IPS-20b (cell line): ENCODE data around the gene GALNT9.
"Not testable (repeated sequence)": the region's sequence is repeated elsewhere in the genome, so short reads cannot be mapped to it uniquely, and the experiment has no call there.

Experiments
- H3K27ac ChIP-seq: one replicate; pipeline ENCODE4 v1.5.1; 2013; ENCODE audit warnings: low read length
- H3K27me3 ChIP-seq: 2 replicates; pipeline ENCODE4 v1.6.1; 2013; ENCODE audit warnings: mild to moderate bottlenecking, low read length, inconsistent platforms; ENCODE audit not compliant: insufficient read depth
- H3K36me3 ChIP-seq: 2 replicates; pipeline ENCODE4 v1.6.1; 2013; ENCODE audit warnings: low read depth, mild to moderate bottlenecking, inconsistent platforms, low read length, moderate library complexity; ENCODE audit not compliant: insufficient read depth
- H3K4me1 ChIP-seq: 2 replicates; pipeline ENCODE4 v1.6.1; 2013; ENCODE audit warnings: mild to moderate bottlenecking, control low read depth, inconsistent platforms, low read length, moderate library complexity; ENCODE audit not compliant: insufficient read depth
- H3K4me3 ChIP-seq: 2 replicates; pipeline ENCODE4 v1.5.1; 2013; ENCODE audit warnings: mild to moderate bottlenecking, low read length, inconsistent platforms
- H3K9ac ChIP-seq: 2 replicates; pipeline ENCODE4 v1.6.1; 2013; ENCODE audit warnings: low read depth, mild to moderate bottlenecking, inconsistent platforms, low read length, moderate library complexity
- H3K9me3 ChIP-seq: 2 replicates; pipeline ENCODE4 v1.6.1; 2013; ENCODE audit warnings: mild to moderate bottlenecking, low read depth, low read length, inconsistent platforms; ENCODE audit not compliant: insufficient read depth

The GALNT9 gene

GRCh38 chr12:132199526-132200319 lies 129.7 kb downstream of the GALNT9 start:
- Histone ChIP-seq H3K36me3 (no peaks in the 10 kb centered on the region), H3K4me1 (no peaks in the 10 kb centered on the region), H3K9ac (no peak overlapping the region), H3K4me3 (no peak overlapping the region), H3K9me3 (no peaks in the 10 kb centered on the region), H3K27me3 (peaks cover 73% of the 10 kb centered on the region), H3K27ac (no peak overlapping the region)

DNA sequence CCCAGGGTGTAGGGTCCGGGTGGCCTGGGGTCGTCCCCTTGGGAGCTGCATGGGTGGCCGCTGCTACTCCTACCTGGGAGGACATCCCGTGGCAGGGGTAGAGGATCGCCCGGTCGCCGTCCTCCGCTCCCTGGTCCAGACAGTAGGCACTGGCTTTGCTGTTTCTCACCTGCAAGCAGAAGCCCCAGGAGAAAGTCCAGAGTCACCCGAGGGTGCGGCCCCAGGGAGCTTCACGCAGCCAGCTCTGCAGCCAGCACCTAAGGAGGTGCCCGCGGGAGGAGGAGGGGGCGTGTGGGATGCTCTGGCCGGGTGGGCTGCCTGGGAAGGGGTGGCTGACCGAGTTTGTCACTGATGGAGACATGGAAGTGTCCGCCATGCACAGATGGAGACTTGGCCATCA lies 130.3 kb downstream of the GALNT9 start:
- H3K4me1 ChIP-seq = no peaks in the 10 kb centered on the region
- no peak overlapping the region for H3K4me3 ChIP-seq
- H3K9me3 ChIP-seq = peaks cover 2% of the 10 kb centered on the region; the same call in 1 of the 2 replicates
- no peak overlapping the region for H3K9ac ChIP-seq
- H3K36me3 ChIP-seq = no peaks in the 10 kb centered on the region
- H3K27me3 ChIP-seq = peaks cover 73% of the 10 kb centered on the region
- no peak overlapping the region for H3K27ac ChIP-seq

DNA sequence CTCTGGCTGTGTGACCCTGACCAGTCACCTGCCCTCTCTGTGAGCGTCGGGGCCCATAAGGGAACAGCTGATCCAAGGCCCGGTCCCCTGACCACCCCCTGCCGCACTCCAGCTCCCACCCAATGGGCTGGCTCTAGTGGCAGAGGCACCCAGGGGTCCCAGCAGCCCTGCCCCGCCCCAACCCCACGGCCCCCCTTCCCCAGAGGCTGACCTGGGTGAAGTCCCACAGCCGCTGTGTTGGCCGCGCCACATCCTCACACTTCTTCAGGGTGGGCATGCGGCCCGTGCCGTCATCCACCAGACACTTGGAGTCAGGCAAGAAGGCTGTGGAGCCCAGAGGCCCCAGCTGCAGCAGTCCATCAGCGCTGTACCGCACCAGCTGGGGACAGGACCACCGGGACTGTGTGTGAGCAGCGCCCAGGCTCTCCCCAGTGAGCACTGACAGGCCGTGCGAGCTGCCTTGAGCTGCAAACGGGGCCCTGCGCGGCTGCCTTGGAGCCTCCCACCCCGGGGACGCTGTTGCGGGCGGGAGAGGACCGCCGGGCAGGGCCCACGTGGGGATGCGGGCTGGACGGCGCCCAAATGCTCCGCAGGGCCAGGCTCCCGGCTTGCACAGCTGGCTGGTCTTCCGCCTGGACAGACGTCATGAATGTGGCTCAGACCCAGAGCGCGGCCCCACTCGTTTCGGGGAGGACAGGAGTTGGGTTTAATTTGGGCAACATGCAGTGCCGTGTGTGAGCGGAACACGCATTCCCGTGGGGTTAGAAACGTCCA lies 131.6 kb downstream of the GALNT9 start:
- H3K9me3 ChIP-seq = peaks cover 10% of the 10 kb centered on the region; the same call in 1 of the 2 replicates
- H3K27me3 ChIP-seq = peaks cover 72% of the 10 kb centered on the region
- no peak overlapping the region for H3K9ac ChIP-seq
- H3K4me1 ChIP-seq = no peaks in the 10 kb centered on the region
- H3K4me3 ChIP-seq = no peak overlapping the region
- no peak overlapping the region for H3K27ac ChIP-seq
- H3K36me3 ChIP-seq = no peaks in the 10 kb centered on the region

DNA sequence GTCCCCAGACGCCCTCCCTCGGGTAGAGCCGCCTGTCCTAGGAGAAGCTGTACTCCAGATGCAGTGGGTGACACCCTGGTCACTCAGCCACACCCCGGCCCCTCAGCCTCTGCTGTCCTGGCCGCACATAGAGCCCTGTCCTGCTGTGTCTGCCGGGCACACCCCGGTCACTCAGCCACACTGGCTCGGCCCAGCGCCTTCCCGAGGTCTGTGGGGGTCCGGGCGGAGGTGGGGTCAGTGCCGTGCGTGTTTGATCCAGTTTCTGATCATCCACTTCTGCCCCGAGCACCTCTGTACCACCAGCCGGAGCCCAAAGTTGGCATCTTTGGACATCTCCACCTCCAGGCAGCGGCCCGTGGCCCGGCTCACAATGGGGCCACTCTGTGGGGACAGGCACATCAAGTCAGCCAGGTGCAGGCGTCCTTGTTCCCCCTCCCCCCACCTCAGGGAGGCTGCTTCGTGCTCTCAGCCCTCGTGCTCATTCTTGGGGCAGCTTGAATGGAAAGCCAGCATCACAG lies 132.5 kb downstream of the GALNT9 start:
- Histone ChIP-seq H3K4me1 (no peaks in the 10 kb centered on the region), H3K36me3 (no peaks in the 10 kb centered on the region), H3K9me3 (peaks cover 10% of the 10 kb centered on the region; the same call in 1 of the 2 replicates), H3K4me3 (no peak overlapping the region), H3K27me3 (peaks cover 72% of the 10 kb centered on the region), H3K9ac (no peak overlapping the region; the same call in 1 of the 2 replicates), H3K27ac (no peak overlapping the region)

DNA sequence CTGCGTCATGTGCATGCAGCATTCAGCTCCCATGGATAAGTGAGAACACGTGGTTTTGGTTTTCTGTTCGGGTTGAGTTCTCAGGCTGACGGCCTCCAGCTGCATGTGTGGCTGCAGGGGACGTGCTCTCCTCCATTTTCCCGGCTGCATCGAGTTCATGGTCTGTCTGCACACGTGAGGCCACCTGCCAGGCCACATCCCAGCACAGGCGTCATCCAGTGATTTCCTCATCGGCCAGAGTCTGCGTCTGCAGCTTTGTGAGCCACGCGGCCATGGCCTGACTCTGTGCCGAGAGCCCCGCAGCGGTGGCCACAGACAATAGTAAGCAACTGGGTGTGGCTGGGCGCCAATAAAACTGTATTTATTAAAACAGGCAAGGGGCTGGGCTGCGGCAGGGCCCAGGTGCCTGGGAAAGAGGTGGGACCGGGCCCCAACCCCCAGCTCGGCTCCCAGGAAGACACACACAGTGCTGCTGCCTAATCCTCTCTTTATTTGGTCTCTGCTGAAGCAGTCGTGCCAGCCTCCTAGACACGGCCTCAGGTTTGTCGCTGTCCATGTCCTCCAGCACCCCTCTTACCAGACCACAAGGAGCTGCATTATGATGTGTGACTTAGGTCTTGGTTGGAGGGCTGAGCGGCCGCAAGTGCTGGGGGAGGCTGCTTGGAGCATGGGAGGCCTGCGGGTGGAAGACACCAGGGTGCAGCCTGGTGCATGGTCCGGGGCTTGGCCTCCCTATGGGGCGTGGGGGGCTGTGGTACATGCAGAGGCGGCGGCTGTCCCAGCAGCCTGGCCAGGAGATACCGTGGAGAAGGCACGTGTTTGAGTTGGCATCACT lies 133.1 kb downstream of the GALNT9 start:
- Histone ChIP-seq H3K4me3 (no peak overlapping the region), H3K4me1 (no peaks in the 10 kb centered on the region), H3K36me3 (no peaks in the 10 kb centered on the region), H3K9ac (no peak overlapping the region), H3K27ac (no peak overlapping the region), H3K27me3 (peaks cover 74% of the 10 kb centered on the region), H3K9me3 (peaks cover 10% of the 10 kb centered on the region; the same call in 1 of the 2 replicates)

DNA sequence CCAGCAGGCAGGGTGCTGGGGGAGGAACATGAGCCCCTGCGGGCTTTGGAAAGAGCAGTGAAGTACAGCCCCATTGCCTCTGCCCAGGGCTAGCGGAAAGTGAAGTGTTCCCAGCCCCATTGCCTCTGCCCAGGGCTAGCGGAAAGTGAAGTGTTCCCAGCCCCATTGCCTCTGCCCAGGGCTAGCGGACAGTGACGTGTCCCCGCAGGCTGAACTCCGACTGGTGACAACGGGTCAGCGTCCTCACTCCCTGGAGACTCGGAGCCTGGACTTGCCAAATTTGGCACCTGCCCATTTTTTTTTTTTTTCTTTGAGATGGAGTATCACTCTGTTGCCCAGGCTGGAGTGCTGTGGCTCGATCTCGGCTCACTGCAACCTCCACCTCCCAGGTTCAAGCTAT lies 134.1 kb downstream of the GALNT9 start:
- not testable (repeated sequence) for H3K36me3 ChIP-seq, H3K4me1 ChIP-seq, H3K27ac ChIP-seq, H3K9ac ChIP-seq, H3K4me3 ChIP-seq
- H3K27me3 ChIP-seq = peaks cover 74% of the 10 kb centered on the region
- H3K9me3 ChIP-seq = peaks cover 10% of the 10 kb centered on the region; the same call in 1 of the 2 replicates

- no peak overlapping the region for H3K27ac ChIP-seq
- no peak overlapping the region for H3K4me3 ChIP-seq
- H3K36me3 ChIP-seq = no peaks in the 10 kb centered on the region
- H3K9me3 ChIP-seq = peaks cover 10% of the 10 kb centered on the region; the same call in 1 of the 2 replicates
- peaks cover 74% of the 10 kb centered on the region for H3K27me3 ChIP-seq
- no peak overlapping the region for H3K9ac ChIP-seq
- H3K4me1 ChIP-seq = no peaks in the 10 kb centered on the region
These were observed 134.8 kb downstream of the GALNT9 start for GRCh38 chr12:132194556-132194955.

GRCh38 chr12:132194056-132194455 lies 135.3 kb downstream of the GALNT9 start:
- Histone ChIP-seq H3K9me3 (peaks cover 10% of the 10 kb centered on the region; the same call in 1 of the 2 replicates), H3K9ac (no peak overlapping the region), H3K27ac (no peak overlapping the region), H3K4me3 (no peak overlapping the region), H3K27me3 (peaks cover 76% of the 10 kb centered on the region), H3K36me3 (no peaks in the 10 kb centered on the region), H3K4me1 (no peaks in the 10 kb centered on the region)

DNA sequence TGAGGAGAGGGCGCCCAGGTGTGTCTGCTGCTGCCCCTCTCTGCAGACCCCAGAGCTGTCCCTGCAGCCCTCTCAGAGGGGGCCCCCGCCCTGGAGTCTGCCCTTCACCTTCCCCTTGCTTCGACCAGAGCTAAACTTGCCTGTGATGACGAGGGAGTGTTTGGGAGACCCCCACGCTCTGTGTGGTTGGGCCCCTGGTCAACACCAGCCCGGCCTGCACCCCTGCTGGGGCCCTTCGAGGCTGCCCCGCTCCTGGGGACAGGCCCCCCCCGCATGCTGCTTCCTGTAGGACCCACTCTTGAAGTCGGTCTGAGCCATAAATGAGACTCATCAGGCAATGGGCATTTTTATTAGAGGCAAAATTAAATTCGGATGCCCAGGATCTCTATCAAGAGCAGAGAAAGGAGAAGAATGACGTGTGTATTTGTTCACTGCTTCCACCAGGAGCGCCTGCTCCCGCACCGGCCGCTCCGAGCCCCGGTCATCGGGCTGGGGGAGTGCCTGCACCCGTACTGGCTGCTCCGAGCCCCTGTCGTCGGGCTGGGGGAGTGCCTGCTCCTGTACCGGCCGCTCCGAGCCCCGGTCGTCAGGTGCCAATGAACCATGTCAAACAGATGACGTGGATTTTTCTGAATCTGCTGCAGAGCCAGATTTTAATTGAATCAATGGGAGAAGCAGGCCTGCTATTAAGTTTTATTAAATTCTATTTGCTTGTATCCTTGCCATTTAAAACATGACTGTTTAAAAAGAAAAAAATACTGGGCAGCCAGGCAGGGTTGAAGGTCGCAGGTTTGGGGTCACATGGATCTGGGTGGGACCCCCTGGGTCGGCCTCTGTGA lies 137.5 kb downstream of the GALNT9 start:
- no peaks in the 10 kb centered on the region for H3K4me1 ChIP-seq
- no peaks in the 10 kb centered on the region for H3K36me3 ChIP-seq
- no peak overlapping the region for H3K27ac ChIP-seq
- H3K9ac ChIP-seq = no peak overlapping the region
- H3K27me3 ChIP-seq = peaks cover 97% of the 10 kb centered on the region
- no peak overlapping the region for H3K4me3 ChIP-seq
- H3K9me3 ChIP-seq = peaks cover 10% of the 10 kb centered on the region; the same call in 1 of the 2 replicates

- no peaks in the 10 kb centered on the region for H3K4me1 ChIP-seq
- peaks cover 99% of the 10 kb centered on the region for H3K27me3 ChIP-seq
- H3K27ac ChIP-seq = no peak overlapping the region
- no peak overlapping the region for H3K9ac ChIP-seq
- peaks cover 10% of the 10 kb centered on the region; the same call in 1 of the 2 replicates for H3K9me3 ChIP-seq
- H3K4me3 ChIP-seq = no peak overlapping the region
- no peaks in the 10 kb centered on the region for H3K36me3 ChIP-seq
These were observed 138.4 kb downstream of the GALNT9 start for GRCh38 chr12:132190834-132191500.
